Activated CD8-positive, alpha-beta memory T cell treated with anti-CD3 and anti-CD28 coated beads, Interleukin-2, amount 10 ng/mL, durations not matched to agents 7 days and 5 days (primary cell): ENCODE data around the gene PCSK5. TPM values are rescaled to one million over a fixed set of nuclear protein-coding genes. Genes with fewer than 3 reads are reported as not detected.
"Not testable (repeated sequence)": the region's sequence is repeated elsewhere in the genome, so short reads cannot be mapped to it uniquely, and the experiment has no call there.

ENCODE experiments used
- ATAC-seq: fragments of 150-1000 bp; cut with Tn5 transposase; one replicate; pipeline ENCODE4 v1.10.0; 2021; ENCODE audit warnings: moderate library complexity
- CTCF ChIA-PET: fragments of 350-600 bp; sonication (Branson Sonifier 250); formaldehyde crosslinking; loops from one replicate; lab custom pipeline; 2021; ENCODE audit warnings: antibody characterized with exemption; lab: Charles Lee
- DNase-seq: peaks from one replicate; pipeline ENCODE4 v3.0.0-alpha.2; 2020
- H3K27ac Mint-ChIP-seq: one replicate; pipeline ENCODE4 v1.8.0; 2021; ENCODE audit warnings: mild to moderate bottlenecking, mixed read lengths
- H3K27me3 Mint-ChIP-seq: one replicate; pipeline ENCODE4 v1.8.0; 2021; ENCODE audit warnings: mixed read lengths
- H3K36me3 Mint-ChIP-seq: one replicate; pipeline ENCODE4 v1.8.0; 2021; ENCODE audit warnings: mild to moderate bottlenecking, mixed read lengths
- H3K4me1 Mint-ChIP-seq: one replicate; pipeline ENCODE4 v1.8.0; 2021; ENCODE audit warnings: mixed read lengths
- H3K4me3 Mint-ChIP-seq: one replicate; pipeline ENCODE4 v1.8.0; 2021; ENCODE audit warnings: mild to moderate bottlenecking, moderate library complexity, mixed read lengths
- H3K9me3 Mint-ChIP-seq: one replicate; pipeline ENCODE4 v1.8.0; 2022; ENCODE audit warnings: low read depth, mixed read lengths
- total RNA-seq, 2 experiments: library from RNA; stranded (reverse); gene quantifications; one replicate each; pipeline ENCODE4 v1.2.3, GENCODE V29; 2021

Gene PCSK5
- total RNA-seq, 2 experiments from 2014 or later, result 1.1 to 2.0 TPM

- H3K4me3 Mint-ChIP-seq, result no peak overlapping the region
- CTCF ChIA-PET, result interaction anchor here (0.8 to 1.5 kb wide), 2 partner anchors 9 to 139 kb away, joined by 3 to 6 read pairs; no protein-coding TSS in a partner anchor
- H3K9me3 Mint-ChIP-seq, result no peaks in the 10 kb centered on the region
- peaks cover 3% of the 10 kb centered on the region for H3K27me3 Mint-ChIP-seq
- DNase-seq (no peak), ATAC-seq (no peak)
- no peaks in the 10 kb centered on the region for H3K36me3 Mint-ChIP-seq
- H3K27ac Mint-ChIP-seq, result no peak overlapping the region
- H3K4me1 Mint-ChIP-seq, result peaks cover 4% of the 10 kb centered on the region
Measured at GRCh38 chr9:76292658-76293057, 402.2 kb downstream of the PCSK5 start.

GRCh38 chr9:76294301-76294700 lies 403.8 kb downstream of the PCSK5 start:
- Mint-ChIP-seq H3K27ac (no peak overlapping the region), H3K36me3 (no peaks in the 10 kb centered on the region), H3K27me3 (peaks cover 3% of the 10 kb centered on the region), H3K4me1 (peaks cover 4% of the 10 kb centered on the region), H3K4me3 (no peak overlapping the region), H3K9me3 (no peaks in the 10 kb centered on the region)
- CTCF ChIA-PET, result no interaction called here
- ATAC-seq, result no peak
- DNase-seq, result no peak

GRCh38 chr9:76296561-76297310 lies 406.3 kb downstream of the PCSK5 start:
- Mint-ChIP-seq H3K36me3 (no peaks in the 10 kb centered on the region), H3K9me3 (no peaks in the 10 kb centered on the region), H3K4me1 (peaks cover 4% of the 10 kb centered on the region), H3K4me3 (no peak overlapping the region), H3K27ac (no peak overlapping the region), H3K27me3 (peaks cover 6% of the 10 kb centered on the region)
- CTCF ChIA-PET, result no interaction called here
- DNase-seq (no peak), ATAC-seq (no peak)

GRCh38 chr9:76297721-76298239 lies 407.3 kb downstream of the PCSK5 start:
- Mint-ChIP-seq H3K4me1 (peaks cover 2% of the 10 kb centered on the region), H3K36me3 (no peaks in the 10 kb centered on the region), H3K9me3 (no peaks in the 10 kb centered on the region), H3K27me3 (peaks cover 6% of the 10 kb centered on the region), H3K27ac (no peak overlapping the region), H3K4me3 (no peak overlapping the region)
- DNase-seq, result no peak
- CTCF ChIA-PET, result interaction anchor here (1.7 kb wide), 1 partner anchor 9 kb away, joined by 4 read pairs; no protein-coding TSS in a partner anchor
- ATAC-seq, result no peak

- no peak for ATAC-seq
- Mint-ChIP-seq H3K27ac (no peak overlapping the region), H3K4me3 (no peak overlapping the region), H3K27me3 (peaks cover 6% of the 10 kb centered on the region), H3K36me3 (no peaks in the 10 kb centered on the region), H3K4me1 (peaks cover 2% of the 10 kb centered on the region), H3K9me3 (no peaks in the 10 kb centered on the region)
- DNase-seq, result no peak
- CTCF ChIA-PET, result interaction anchor here (1.7 kb wide), 1 partner anchor 10 kb away, joined by 4 read pairs; no protein-coding TSS in a partner anchor
Measured at GRCh38 chr9:76298521-76299144, 408.2 kb downstream of the PCSK5 start.

- H3K9me3 Mint-ChIP-seq, result no peaks in the 10 kb centered on the region
- no peak overlapping the region for H3K4me3 Mint-ChIP-seq
- H3K4me1 Mint-ChIP-seq, result peaks cover under 1% of the 10 kb centered on the region
- CTCF ChIA-PET, result interaction anchor here (0.5 to 1.8 kb wide), 10 partner anchors 10 to 1140 kb away, joined by 3 to 6 read pairs (median 4); no protein-coding TSS in a partner anchor
- ATAC-seq (no peak), DNase-seq (no peak)
- H3K36me3 Mint-ChIP-seq, result no peaks in the 10 kb centered on the region
- no peak overlapping the region for H3K27ac Mint-ChIP-seq
- H3K27me3 Mint-ChIP-seq, result peaks cover 6% of the 10 kb centered on the region
Measured at GRCh38 chr9:76302543-76302942, 412.1 kb downstream of the PCSK5 start.

GRCh38 chr9:76302947-76303550 lies 412.6 kb downstream of the PCSK5 start:
- Mint-ChIP-seq H3K4me3 (no peak overlapping the region), H3K4me1 (no peaks in the 10 kb centered on the region), H3K27ac (no peak overlapping the region), H3K9me3 (no peaks in the 10 kb centered on the region), H3K27me3 (peaks cover 6% of the 10 kb centered on the region), H3K36me3 (no peaks in the 10 kb centered on the region)
- CTCF ChIA-PET, result interaction anchor here (0.5 to 1.8 kb wide), 9 partner anchors 10 to 1140 kb away, joined by 3 to 6 read pairs (median 4); no protein-coding TSS in a partner anchor
- no peak for DNase-seq
- no peak for ATAC-seq

- ATAC-seq, DNase-seq, H3K36me3 Mint-ChIP-seq, CTCF ChIA-PET, H3K27ac Mint-ChIP-seq, H3K9me3 Mint-ChIP-seq, H3K4me3 Mint-ChIP-seq, H3K4me1 Mint-ChIP-seq: not testable (repeated sequence)
- H3K27me3 Mint-ChIP-seq, result peaks cover 20% of the 10 kb centered on the region
Measured at GRCh38 chr9:76307047-76307446, 416.6 kb downstream of the PCSK5 start.

- no peak overlapping the region for H3K4me3 Mint-ChIP-seq
- CTCF ChIA-PET, result no interaction called here
- DNase-seq, result no peak
- no peaks in the 10 kb centered on the region for H3K9me3 Mint-ChIP-seq
- no peak for ATAC-seq
- peaks cover 17% of the 10 kb centered on the region for H3K27me3 Mint-ChIP-seq
- no peaks in the 10 kb centered on the region for H3K4me1 Mint-ChIP-seq
- no peaks in the 10 kb centered on the region for H3K36me3 Mint-ChIP-seq
- no peak overlapping the region for H3K27ac Mint-ChIP-seq
Measured at GRCh38 chr9:76310577-76310976, 420.1 kb downstream of the PCSK5 start.

- Mint-ChIP-seq H3K36me3 (no peaks in the 10 kb centered on the region), H3K4me1 (no peaks in the 10 kb centered on the region), H3K9me3 (no peaks in the 10 kb centered on the region), H3K27ac (no peak overlapping the region), H3K4me3 (no peak overlapping the region), H3K27me3 (peaks cover 17% of the 10 kb centered on the region)
- DNase-seq (no peak), ATAC-seq (no peak)
- CTCF ChIA-PET, result no interaction called here
Measured at GRCh38 chr9:76310991-76311390, 420.5 kb downstream of the PCSK5 start.

- H3K27me3 Mint-ChIP-seq, result peaks cover 17% of the 10 kb centered on the region
- no peak for DNase-seq
- H3K27ac Mint-ChIP-seq, result no peak overlapping the region
- CTCF ChIA-PET, result no interaction called here
- no peaks in the 10 kb centered on the region for H3K36me3 Mint-ChIP-seq
- no peak for ATAC-seq
- no peaks in the 10 kb centered on the region for H3K4me1 Mint-ChIP-seq
- H3K9me3 Mint-ChIP-seq, result no peaks in the 10 kb centered on the region
- no peak overlapping the region for H3K4me3 Mint-ChIP-seq
Measured at GRCh38 chr9:76311537-76311936, 421.1 kb downstream of the PCSK5 start.

GRCh38 chr9:76313771-76314170 lies 423.3 kb downstream of the PCSK5 start:
- H3K4me1 Mint-ChIP-seq, result no peaks in the 10 kb centered on the region
- H3K27me3 Mint-ChIP-seq, result peaks cover 13% of the 10 kb centered on the region
- no peaks in the 10 kb centered on the region for H3K9me3 Mint-ChIP-seq
- no peak overlapping the region for H3K4me3 Mint-ChIP-seq
- H3K27ac Mint-ChIP-seq, result no peak overlapping the region
- no peak for DNase-seq
- CTCF ChIA-PET, result interaction anchor here (1.1 kb wide), 1 partner anchor 447 kb away, joined by 4 read pairs; no protein-coding TSS in a partner anchor
- no peak for ATAC-seq
- H3K36me3 Mint-ChIP-seq, result no peaks in the 10 kb centered on the region

GRCh38 chr9:76314321-76314720 lies 423.8 kb downstream of the PCSK5 start:
- no peaks in the 10 kb centered on the region for H3K9me3 Mint-ChIP-seq
- no peaks in the 10 kb centered on the region for H3K4me1 Mint-ChIP-seq
- H3K27ac Mint-ChIP-seq, result no peak overlapping the region
- H3K4me3 Mint-ChIP-seq, result no peak overlapping the region
- ATAC-seq (no peak), DNase-seq (no peak)
- H3K36me3 Mint-ChIP-seq, result no peaks in the 10 kb centered on the region
- peaks cover 11% of the 10 kb centered on the region for H3K27me3 Mint-ChIP-seq
- CTCF ChIA-PET, result interaction anchor here (1.1 kb wide), 1 partner anchor 448 kb away, joined by 4 read pairs; no protein-coding TSS in a partner anchor
